ENCODE results near the gene TRIM6. TPM values are rescaled to one million over a fixed set of nuclear protein-coding genes. Genes with fewer than 3 reads are reported as not detected.
"Not testable (repeated sequence)": the region's sequence is repeated elsewhere in the genome, so short reads cannot be mapped to it uniquely, and the experiment has no call there.

Gene TRIM6, protein sequence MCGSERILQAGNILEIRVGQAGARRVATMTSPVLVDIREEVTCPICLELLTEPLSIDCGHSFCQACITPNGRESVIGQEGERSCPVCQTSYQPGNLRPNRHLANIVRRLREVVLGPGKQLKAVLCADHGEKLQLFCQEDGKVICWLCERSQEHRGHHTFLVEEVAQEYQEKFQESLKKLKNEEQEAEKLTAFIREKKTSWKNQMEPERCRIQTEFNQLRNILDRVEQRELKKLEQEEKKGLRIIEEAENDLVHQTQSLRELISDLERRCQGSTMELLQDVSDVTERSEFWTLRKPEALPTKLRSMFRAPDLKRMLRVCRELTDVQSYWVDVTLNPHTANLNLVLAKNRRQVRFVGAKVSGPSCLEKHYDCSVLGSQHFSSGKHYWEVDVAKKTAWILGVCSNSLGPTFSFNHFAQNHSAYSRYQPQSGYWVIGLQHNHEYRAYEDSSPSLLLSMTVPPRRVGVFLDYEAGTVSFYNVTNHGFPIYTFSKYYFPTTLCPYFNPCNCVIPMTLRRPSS
- polyA plus RNA-seq (ENCODE audit: insufficient read length in 3 of 3), result 10 to 100 TPM; 15.8 to 64.3 (median 50.1) TPM

DNA sequence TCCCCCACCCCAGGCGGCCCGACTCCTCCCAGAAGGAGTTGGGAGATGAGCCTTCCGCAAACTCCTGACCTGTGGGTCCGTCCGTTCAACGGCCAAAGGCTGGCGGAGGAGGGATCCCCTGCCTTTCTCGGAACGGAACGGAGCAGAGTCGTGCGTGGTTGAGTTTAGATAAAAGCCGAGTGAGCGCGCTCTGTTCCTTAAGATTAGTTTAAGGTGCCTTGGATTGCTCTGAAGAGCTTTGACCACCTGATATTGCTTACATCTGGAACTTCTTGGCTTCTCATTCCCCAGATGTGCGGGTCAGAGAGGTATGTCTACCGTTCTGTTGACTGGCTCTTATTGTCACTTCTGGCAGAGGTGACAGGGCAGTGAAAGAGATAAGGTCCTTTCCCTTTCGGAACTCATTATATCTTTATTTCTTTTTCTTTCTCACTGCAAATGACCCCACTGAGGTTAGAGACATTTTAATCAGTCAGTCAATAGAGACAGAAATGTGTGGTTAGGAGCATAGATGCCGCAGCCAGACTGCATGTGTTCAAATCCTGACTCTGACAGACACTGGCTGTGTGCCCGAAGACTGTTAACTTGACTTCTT lies at the start of gene TRIM6:
Gene TRIM6 (plus strand): TSS at position 31 of the 595 bp plus-strand sequence. CDS start 261 bp downstream, at position 292.
- DNase-seq (ENCODE audit: low read depth in 3 of 3, low spot score in 2 of 3), result peak in 2 of 3 donors; percentile 20 to 23

DNA sequence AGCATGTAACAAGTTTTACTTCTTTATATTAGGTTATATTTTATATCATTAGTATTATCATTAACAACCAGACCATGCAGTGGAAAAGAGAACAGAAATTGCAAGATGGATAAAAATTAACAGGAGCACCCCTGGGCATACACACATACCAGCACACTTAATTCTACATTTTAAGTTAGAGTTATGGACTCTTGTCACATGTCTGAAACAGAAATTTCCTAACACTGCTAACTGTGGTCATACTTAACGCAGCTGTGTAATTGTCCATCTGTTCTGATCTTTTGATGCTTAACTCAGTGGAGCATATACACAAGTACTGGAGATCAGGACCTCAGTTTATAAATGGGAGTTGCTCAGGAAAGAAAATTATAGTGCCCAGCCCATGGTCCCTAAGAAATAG lies 48.5 kb upstream of the TRIM6 start:
- DNase-seq (ENCODE audit: low read depth in 3 of 3, low spot score in 2 of 3), result no peak

DNA sequence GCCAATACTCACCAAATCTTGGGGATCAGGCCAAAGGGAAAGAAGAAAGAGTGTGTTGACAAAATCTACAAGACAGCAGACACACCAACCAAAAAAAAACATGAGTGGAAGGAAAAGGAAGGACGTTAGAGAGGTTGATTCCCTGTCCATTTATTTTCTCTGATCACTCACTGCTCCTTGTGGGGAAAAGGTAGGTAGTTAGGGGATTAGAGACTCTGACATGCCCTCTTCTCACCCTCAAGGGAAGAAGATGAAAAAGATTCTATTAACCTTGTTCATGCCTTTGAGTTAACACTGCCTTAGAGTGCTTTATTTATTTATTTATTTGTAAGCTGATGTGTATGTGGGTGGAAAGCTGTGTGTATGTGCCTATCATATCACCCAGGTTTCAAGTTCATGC lies 48.0 kb upstream of the TRIM6 start, which contains the start of gene OR52H1:
Gene OR52H1 (minus strand): TSS at position 101 of the 400 bp plus-strand sequence. CDS start 3,035 bp downstream, outside the sequence.
- no peak for DNase-seq (ENCODE audit: low read depth in 3 of 3, low spot score in 2 of 3)

DNA sequence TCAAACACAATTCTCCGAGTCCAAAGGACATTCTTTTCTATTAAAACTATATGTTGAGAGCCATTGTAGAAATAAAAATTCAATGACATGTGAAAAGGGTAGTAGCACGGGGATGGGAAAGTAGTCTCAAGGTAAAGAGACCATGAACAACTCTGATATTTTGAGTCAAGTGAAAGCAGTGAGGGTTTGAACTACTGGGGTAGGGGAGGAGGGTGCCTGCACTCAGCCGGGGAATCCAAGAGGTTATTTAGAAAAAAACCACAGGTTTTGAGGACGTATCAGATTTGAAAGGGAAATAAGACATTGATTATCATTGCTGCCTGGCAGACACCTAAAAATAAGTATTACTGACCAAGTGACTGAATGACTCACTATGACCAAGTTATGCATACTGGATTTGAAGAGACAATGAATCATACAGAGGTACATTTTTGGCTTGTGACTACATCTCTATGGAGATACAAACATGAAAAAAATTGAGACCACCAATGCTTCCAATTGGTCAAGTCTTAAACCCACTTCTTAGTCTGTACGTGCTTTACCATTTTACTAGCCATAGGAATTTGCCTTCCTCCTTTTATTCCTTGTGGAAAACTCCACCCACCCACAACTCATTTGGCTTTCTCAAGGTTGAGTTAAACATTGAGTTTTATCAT lies 45.9 kb upstream of the TRIM6 start:
- no peak for DNase-seq (ENCODE audit: low read depth in 3 of 3, low spot score in 2 of 3)

DNA sequence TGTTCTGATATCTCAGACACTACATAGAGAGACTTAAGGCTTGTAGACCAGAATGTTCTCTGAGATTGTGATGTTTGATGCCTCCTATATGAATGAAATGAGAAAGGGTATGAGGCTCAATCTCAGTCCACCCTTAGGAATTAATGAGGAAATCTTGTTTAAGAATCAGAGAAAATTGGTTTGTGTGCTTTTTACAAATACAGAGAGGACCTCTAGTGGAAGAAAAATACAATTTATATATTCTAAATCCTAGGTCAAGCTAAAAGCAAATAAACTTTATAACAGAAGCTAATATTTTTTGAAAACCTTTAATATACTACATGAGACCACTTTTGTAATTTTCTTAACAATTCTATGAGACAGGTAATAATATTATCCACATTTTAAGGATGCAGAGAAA lies 43.1 kb upstream of the TRIM6 start:
- DNase-seq (ENCODE audit: low read depth in 3 of 3, low spot score in 2 of 3), result no peak

DNA sequence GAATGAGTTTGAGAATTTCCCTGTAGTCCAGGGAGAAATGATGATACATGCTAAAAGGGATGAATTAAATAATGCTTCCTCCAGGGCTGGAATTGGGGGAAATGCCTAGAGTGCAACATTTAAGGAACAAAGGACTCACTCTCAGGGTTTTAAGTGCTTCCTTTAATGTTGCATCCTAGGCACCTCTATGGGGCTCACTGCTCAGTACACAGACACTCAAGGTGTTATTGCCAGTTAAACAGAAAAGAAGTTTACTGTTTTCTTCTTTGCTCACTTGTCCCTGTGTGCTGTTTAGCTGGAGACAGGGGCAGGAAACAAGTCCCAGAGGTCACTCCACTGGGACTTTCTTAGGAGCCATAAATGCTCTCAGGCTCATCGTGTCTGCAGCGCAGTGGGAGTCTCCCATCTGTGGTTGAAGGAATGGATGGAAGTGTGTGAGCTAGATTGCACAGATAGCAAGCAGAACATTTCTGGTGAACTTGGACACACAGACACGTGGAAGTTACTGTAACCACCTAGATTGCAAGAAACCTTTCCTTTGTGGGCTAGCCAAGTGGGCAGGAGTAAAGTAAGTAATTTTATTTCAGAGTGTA lies 39.7 kb upstream of the TRIM6 start:
- DNase-seq (ENCODE audit: low read depth in 3 of 3, low spot score in 2 of 3), result no peak

DNA sequence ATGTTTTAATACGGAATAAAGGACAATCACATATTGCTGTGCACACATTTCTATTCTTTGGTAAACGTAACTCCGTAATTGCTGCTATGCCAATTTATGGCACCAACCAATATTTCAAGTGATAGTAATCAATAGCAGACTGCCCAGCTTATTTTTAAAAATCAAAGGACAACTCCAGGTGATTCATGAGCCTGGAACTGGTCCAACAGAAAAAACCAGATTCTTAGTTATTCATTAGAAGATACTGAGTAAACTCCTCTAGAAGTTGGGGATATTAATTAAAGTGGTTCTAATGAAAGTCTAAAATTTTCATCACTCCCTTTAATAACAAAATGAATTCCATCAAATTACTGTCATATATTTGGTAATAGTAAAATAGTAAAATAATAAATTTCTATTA lies 38.7 kb upstream of the TRIM6 start:
- DNase-seq (ENCODE audit: low read depth in 3 of 3, low spot score in 2 of 3), result no peak

DNA sequence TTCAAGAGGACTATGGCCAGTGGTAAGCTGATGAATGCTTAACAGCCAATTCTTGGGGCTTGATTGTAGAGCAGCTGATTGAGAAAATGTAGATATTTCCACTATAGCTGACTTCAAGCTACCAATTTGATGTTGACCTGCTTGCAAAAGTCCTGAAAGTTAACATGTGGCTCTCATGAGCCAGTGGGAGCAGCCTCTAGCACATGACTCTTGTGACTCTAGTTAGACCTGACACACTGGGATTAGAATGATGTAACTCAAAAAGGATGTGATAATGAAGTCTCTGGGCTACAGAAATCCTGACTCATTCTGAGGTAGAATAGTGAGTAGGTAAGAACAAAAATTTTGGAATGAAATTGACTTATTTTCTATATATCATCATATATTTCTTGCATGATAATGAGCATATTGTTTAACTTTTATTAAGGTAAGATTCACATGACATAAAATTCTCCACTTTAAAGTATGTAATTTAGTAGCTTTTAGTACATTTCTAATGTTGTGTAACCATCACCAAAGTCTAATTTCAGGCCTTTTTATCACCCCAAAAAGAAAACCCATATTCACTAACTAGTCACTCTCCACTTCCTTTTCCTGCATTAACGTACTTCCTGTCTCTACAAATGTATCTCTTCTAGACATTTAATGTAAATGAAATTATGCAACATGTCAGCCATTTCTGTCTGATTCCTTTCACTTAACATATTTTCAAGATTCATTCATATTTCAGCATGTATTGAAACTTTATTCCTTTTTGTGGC lies 32.0 kb upstream of the TRIM6 start:
- no peak for DNase-seq (ENCODE audit: low read depth in 3 of 3, low spot score in 2 of 3)

DNA sequence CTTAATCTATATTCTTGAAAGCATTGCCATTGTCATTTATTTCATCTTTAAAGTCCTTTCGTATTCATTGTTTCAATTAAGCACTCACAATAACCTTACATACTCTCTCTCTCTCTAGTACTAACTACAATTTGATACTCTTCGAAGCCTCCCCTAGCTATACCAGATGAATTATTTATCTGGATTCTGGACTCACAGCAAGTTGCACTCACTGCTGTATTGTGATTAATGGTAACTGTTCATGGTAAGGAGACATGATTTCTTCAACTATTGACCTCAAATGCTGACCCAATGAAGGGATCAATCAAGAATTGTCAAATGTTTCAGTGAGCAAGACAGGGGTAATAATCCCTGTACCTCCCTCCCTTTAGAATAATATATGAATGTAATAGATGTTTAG lies 21.8 kb upstream of the TRIM6 start:
- DNase-seq (ENCODE audit: low read depth in 3 of 3, low spot score in 2 of 3), result no peak

DNA sequence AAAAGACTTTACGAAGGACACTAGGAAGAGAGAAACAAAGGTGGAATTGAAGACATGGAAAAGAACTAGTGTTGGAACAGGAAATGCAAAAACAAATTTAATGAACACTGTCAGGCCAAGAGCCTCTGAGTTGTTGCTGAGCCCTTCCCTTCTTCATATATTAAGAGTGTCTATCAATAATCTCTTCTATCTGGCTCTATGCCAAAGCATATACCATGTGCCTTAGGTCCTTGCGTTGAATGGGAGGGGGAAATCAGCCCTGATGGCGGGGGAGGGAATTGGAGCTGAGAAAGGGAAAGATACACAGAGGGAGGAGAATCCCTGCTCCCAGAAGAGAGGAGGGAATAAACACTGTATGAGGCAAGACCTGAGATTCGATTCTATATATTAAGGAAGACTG lies 21.3 kb upstream of the TRIM6 start:
- DNase-seq (ENCODE audit: low read depth in 3 of 3, low spot score in 2 of 3), result no peak

DNA sequence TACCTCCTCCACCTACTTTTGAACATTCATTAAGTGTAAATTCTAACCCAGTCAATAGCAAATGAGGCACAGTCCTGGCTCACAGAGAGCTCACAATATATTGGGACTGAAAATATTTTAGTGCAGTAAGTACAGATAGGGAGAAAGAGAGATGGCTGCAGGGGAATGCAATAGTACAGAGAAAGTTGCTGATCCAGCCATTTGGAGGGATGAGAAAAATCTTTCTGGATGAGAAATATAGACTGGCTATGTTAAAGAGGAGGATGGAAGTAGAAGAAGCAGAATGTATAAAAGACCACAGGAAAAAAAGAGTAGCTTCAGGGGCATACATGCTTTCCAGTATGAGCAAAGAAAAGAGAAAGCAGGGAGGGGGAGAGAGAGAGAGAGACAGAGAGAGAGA lies 19.3 kb upstream of the TRIM6 start:
- DNase-seq (ENCODE audit: low read depth in 3 of 3, low spot score in 2 of 3), result no peak

DNA sequence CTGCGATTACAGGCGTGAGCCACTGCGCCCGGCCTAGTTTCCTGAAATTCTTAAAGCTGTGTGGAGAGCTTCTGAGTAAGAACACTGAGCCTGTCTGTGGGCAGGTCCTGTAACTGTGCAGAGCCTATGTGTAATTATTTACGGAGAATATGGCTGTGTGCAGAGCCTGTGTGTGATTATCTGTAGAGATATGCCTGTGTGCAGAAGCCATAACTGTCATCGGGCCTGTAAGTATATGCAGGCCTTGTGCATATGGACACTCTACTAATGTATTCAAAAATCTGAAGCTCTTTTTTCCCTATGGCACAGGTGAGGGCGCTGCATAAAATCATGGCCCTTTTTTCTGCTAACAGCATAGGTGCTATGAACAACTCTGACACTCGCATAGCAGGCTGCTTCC lies 15.9 kb upstream of the TRIM6 start, which contains the start of gene OR52B6:
Gene OR52B6 (plus strand): TSS at position 301 of the 400 bp plus-strand sequence. CDS start 0 bp downstream, at position 301.
- DNase-seq (ENCODE audit: low read depth in 3 of 3, low spot score in 2 of 3), result no peak

DNA sequence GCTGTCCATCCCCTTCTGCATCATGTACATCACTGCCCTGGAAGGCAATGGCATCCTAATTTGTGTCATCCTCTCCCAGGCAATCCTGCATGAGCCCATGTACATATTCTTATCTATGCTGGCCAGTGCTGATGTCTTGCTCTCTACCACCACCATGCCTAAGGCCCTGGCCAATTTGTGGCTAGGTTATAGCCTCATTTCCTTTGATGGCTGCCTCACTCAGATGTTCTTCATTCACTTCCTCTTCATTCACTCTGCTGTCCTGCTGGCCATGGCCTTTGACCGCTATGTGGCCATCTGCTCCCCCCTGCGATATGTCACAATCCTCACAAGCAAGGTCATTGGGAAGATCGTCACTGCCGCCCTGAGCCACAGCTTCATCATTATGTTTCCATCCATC lies 15.4 kb upstream of the TRIM6 start:
- no peak for DNase-seq (ENCODE audit: low read depth in 3 of 3, low spot score in 2 of 3)

DNA sequence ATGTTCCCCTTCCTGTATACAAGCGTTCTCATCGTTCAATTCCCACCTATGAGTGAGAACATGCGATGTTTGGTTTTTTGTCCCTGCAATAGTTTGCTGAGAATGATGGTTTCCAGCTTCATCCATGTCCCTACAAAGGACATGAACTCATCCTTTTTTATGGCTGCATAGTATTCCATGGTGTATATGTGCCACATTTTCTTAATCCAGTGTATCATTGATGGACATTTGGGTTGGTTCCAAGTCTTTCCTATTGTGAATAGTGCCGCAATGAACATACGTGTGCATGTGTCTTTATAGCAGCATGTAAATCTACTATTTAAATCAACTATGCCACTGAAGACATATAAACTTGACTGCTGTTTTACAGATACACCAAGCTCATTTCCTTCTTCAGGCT lies 12.0 kb upstream of the TRIM6 start:
- DNase-seq (ENCODE audit: low read depth in 3 of 3, low spot score in 2 of 3), result not testable (repeated sequence)

DNA sequence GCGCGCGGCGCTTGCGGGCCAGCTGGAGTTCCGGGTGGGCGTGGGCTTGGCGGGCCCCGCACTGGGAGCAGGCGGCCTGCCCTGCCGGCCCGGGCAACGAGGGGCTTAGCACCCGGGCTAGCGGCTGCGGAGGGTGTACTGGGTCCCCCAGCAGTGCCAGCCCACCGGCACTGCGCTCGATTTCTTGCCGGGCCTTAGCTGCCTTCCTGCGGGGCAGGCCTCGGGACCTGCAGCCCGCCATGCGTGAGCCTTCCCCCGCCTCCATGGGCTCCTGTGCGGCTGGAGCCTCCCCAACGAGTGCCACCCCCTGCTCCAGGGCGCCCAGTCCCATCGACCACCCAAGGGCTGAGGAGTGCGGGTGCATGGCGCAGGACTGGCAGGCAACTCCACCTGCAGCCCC lies 6.5 kb upstream of the TRIM6 start:
- DNase-seq (ENCODE audit: low read depth in 3 of 3, low spot score in 2 of 3), result not testable (repeated sequence)

DNA sequence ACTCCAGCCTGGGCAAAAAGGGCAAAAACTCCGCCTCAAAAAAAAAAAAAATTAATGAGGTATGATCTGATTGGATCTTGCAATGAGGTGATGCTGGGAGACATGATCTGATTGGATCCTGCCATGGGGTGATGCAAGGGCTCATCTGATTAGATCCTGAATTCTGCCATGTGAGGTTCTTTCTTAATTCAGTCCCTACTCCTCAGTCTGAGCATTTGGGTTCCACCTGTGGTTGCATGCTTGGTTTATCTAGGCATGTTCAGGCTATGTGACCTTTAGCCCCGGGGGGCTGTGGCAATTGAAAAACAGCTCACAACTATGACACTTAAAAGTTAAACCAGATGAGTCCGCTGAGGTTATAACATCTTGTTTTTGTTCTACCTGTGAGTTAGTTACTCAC lies 4.8 kb upstream of the TRIM6 start:
- DNase-seq (ENCODE audit: low read depth in 3 of 3, low spot score in 2 of 3), result no peak

DNA sequence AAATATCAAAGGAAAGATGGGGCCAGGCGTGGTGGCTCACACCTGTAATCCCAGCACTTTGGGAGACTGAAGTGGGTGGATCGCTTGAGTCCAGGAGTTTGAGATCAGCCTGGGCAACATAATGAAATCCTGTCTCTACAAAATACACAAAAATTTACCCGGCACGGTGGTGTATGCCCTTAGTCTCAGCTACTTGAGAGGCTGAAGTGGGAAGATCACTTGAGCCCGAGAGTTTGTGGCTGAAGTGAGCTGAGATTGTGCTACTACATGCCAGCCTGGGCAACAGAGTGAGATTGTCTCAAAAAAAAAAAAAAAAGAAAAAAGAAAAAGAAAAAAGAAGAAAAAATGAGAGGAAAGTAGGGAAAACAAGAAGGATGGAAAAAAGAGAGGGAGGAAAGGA lies 3.8 kb upstream of the TRIM6 start:
- DNase-seq (ENCODE audit: low read depth in 3 of 3, low spot score in 2 of 3), result no peak

DNA sequence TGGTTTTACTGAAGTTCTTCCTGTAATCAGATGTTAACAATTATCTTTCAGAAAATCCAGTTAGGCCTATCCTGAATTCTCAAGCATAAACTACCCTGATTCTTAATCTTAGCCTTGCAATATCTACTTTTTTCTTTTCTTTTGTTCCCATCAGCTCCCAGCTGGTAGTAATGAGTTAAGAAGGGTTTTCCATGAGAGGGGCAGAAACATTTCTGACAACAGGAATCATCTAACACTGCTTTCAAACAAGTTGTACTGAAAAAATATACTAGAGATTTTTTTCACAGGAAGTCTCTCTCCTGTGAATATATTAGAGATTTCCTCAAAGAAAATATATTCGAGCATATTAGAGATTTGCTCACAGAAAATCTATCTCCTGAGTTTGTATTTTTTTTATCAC lies 3.3 kb upstream of the TRIM6 start:
- no peak for DNase-seq (ENCODE audit: low read depth in 3 of 3, low spot score in 2 of 3)

DNA sequence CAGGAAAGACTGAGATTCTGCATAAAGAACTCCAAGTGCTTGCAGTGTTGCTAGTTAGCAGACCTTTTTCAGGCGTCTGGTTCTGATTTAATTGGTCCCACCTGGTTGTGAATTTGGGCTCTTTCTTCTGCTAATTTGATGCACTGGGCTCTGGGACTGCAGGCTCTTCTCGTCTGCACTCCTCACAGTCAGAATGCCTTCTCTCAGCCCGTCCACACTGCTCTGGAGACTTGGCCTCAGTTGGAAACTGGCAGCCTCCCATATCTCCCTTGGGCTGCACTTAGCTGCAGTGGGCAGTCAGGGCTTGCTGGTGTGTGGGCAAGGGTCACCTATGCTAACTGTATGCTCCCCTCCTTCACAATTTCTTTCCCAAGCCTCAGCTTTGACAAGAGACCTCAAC lies 1.5 kb downstream of the TRIM6 start:
- no peak for DNase-seq (ENCODE audit: low read depth in 3 of 3, low spot score in 2 of 3)

DNA sequence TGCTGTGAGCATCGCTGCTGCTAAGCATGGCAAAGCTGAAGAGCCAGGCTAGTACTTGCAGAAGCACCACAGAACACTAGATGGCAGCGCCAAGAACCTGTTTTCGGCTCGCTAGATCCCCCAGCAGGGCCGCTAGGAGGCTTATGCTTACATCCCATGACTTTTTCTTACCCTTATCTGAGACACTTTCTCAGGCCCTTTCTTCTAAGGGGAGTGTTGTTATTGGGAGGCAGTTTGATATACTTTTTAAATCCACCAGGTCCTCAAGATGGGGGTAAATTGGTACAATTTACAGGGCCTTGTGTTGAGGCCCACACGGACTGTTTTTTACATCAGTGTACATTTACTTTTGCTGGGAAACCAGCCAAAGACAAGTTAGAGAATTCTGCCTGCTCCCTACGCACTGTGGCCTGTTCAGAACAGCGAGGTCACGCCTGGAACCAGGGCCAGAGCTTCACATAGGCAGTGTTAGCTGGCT lies 4.0 kb downstream of the TRIM6 start:
- peak in 2 of 3 donors; percentile 31 to 61 for DNase-seq (ENCODE audit: low read depth in 3 of 3, low spot score in 2 of 3)

All from right renal cortex interstitium (tissue), 3 donors.